ENCODE results near the gene CCR9.
A peak's percentile ranks its signal among the peaks of the same experiment; 100 is the strongest.

The CCR9 gene

DNA sequence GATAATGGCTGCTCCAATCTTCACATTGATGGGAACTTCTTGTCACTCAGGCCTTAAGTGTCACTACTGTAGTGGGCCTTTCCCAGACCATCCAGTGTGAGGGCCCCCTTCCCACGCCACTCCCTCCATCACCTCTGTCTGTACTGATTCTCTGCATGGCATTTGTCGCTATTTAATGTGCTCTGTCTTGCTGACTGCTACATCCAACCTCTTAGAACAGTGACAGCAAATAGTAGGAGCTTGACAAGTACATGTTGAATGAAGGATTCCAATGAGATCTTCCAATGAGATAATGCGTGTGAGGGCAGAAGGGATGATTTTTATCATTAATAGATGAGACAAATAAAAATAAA lies 5.6 kb upstream of the CCR9 start:
- H3K27me3 ChIP-seq (ENCODE audit: insufficient read depth, low read length, poor library complexity, severe bottlenecking) = no peaks in the 10 kb centered on the region
- no peak for TF ChIP-seq EZH2phosphoT487 (IDR thresholded peaks at IDR 0.05; ENCODE audit: borderline replicate concordance)
- TF ChIP-seq, protein P1, sequence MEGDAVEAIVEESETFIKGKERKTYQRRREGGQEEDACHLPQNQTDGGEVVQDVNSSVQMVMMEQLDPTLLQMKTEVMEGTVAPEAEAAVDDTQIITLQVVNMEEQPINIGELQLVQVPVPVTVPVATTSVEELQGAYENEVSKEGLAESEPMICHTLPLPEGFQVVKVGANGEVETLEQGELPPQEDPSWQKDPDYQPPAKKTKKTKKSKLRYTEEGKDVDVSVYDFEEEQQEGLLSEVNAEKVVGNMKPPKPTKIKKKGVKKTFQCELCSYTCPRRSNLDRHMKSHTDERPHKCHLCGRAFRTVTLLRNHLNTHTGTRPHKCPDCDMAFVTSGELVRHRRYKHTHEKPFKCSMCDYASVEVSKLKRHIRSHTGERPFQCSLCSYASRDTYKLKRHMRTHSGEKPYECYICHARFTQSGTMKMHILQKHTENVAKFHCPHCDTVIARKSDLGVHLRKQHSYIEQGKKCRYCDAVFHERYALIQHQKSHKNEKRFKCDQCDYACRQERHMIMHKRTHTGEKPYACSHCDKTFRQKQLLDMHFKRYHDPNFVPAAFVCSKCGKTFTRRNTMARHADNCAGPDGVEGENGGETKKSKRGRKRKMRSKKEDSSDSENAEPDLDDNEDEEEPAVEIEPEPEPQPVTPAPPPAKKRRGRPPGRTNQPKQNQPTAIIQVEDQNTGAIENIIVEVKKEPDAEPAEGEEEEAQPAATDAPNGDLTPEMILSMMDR (conservative IDR thresholded peaks at IDR 0.05; ENCODE audit: low read length) = no peak
- no peaks in the 10 kb centered on the region for H3K9me3 ChIP-seq (ENCODE audit: insufficient read depth, low read depth, low read length)
- H4K20me1 ChIP-seq (ENCODE audit: insufficient read depth, low read length, poor library complexity, severe bottlenecking) = no peaks in the 10 kb centered on the region
- peak overlapping the region; percentile 50 for H3K4me3 ChIP-seq (ENCODE audit: low read length, poor library complexity, severe bottlenecking)
- H3K9me2 ChIP-seq (replicated peaks; ENCODE audit: low read depth, low read length) = no peaks in the 10 kb centered on the region
- no peaks in the 10 kb centered on the region for H3K79me2 ChIP-seq (ENCODE audit: insufficient read depth, low read length)
- no peak overlapping the region for H2AFZ ChIP-seq (ENCODE audit: low read length)
- no peaks in the 10 kb centered on the region for H3K36me3 ChIP-seq (ENCODE audit: insufficient read depth, low read length)
- H3F3A ChIP-seq (ENCODE audit: low read depth) = no peaks in the 10 kb centered on the region; the same call in 1 of the 2 replicates
- H3K4me1 ChIP-seq (ENCODE audit: insufficient read depth, low read length, poor library complexity, severe bottlenecking) = peaks cover 36% of the 10 kb centered on the region
- H3K9ac ChIP-seq (ENCODE audit: low read depth, low read length, poor library complexity, severe bottlenecking) = no peak overlapping the region
- H3K4me2 ChIP-seq (ENCODE audit: low read depth, low read length, poor library complexity, severe bottlenecking) = peak overlapping the region; percentile 61

DNA sequence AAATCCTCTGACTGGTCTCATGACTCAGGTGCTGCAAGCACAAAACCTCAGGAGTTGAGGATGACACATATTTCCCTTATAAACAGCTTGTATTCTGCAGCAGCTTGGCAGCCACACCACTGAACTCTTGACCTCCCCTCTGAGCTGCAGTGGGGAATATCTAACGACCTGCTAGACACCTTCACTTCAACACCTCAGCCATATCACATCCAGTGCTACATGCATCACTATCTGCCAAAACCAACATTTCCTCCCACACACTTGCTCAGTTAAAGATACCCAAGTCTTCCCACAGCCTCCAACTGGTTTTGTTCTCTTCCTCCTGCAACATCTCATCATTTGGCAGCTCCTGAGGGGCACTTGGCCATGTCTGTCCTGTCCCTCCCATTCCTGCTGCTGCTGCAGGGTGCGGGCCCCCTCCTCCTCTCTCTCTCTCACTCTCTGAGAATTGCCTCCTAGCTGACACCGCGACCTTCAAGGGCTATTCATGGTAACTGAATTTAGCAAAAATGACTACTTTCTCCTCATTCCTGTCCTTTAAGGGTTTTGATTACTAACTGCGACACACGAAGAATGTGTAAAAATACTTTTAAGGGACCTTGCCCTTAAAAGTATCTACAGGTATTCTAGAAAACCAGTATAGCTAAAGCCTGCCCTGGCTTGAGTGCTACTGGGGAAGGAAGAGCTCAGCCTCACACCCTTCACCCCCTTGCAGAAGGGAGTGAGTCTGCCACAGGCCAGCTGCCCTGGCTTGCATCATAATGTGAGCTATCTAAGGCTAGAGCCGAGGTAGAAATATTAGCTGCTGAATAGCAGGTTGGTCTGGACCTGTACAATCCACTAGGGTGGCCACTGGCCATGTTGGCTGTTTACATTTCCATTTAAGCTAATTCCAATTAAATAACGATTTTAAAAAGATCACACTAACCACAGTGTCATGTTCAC lies 5.0 kb upstream of the CCR9 start:
- H3K4me2 ChIP-seq (ENCODE audit: low read depth, low read length, poor library complexity, severe bottlenecking) = peak overlapping the region; percentile 61
- H4K20me1 ChIP-seq (ENCODE audit: insufficient read depth, low read length, poor library complexity, severe bottlenecking) = no peaks in the 10 kb centered on the region
- H3K9me2 ChIP-seq (replicated peaks; ENCODE audit: low read depth, low read length) = no peaks in the 10 kb centered on the region
- no peaks in the 10 kb centered on the region for H3K36me3 ChIP-seq (ENCODE audit: insufficient read depth, low read length)
- peaks cover 36% of the 10 kb centered on the region for H3K4me1 ChIP-seq (ENCODE audit: insufficient read depth, low read length, poor library complexity, severe bottlenecking)
- no peaks in the 10 kb centered on the region for H3K9me3 ChIP-seq (ENCODE audit: insufficient read depth, low read depth, low read length)
- H3K27me3 ChIP-seq (ENCODE audit: insufficient read depth, low read length, poor library complexity, severe bottlenecking) = no peaks in the 10 kb centered on the region
- H3K4me3 ChIP-seq (ENCODE audit: low read length, poor library complexity, severe bottlenecking) = peak overlapping the region; percentile 50
- no peaks in the 10 kb centered on the region for H3K79me2 ChIP-seq (ENCODE audit: insufficient read depth, low read length)
- H2AFZ ChIP-seq (ENCODE audit: low read length) = no peak overlapping the region
- H3F3A ChIP-seq (ENCODE audit: low read depth) = no peaks in the 10 kb centered on the region; the same call in 1 of the 2 replicates
- H3K9ac ChIP-seq (ENCODE audit: low read depth, low read length, poor library complexity, severe bottlenecking) = no peak overlapping the region
- TF ChIP-seq, protein P1 (conservative IDR thresholded peaks at IDR 0.05; ENCODE audit: low read length) = no peak
- no peak for TF ChIP-seq EZH2phosphoT487 (IDR thresholded peaks at IDR 0.05; ENCODE audit: borderline replicate concordance)

DNA sequence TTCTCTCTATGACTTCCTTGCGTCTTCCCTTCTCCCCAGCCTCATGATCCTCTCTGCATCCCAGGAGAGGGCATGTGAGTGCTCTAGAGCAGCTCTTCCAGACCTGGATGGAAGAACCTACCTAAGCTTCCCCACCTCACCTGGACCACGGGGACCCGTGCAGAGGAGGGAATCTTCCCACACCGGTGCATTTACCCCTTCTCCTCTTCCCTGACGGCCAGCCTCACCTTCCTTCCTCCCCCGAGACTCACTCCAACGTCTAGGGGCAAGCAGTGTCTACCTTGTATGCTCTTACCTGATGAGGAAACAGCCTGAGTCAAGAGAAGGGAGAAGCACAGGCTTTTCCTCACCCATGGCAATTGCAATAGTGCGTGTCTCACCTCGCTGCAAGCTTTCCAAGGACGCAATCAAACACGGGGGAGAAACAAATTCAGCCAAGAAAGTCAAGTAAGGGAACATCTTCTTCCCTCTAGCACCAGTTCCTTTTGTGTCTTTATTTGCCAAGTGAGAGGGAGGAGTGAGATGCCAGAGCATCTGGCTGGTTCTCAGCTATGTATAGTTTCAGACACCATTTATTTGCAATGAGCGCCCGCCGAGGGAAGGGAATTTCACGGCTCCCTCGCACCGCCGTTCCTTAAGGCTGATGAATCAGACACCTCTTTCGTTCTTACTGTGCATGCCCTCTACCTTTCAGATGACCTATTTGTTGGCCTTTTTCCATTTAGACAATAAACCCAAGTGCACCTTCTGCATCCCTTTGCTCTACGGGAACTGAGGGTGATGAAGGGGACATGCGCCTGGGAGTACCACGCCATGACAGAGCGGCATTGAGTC lies 1.8 kb upstream of the CCR9 start:
- no peak overlapping the region for H3K9ac ChIP-seq (ENCODE audit: low read depth, low read length, poor library complexity, severe bottlenecking)
- H3K4me3 ChIP-seq (ENCODE audit: low read length, poor library complexity, severe bottlenecking) = no peak overlapping the region
- no peaks in the 10 kb centered on the region for H4K20me1 ChIP-seq (ENCODE audit: insufficient read depth, low read length, poor library complexity, severe bottlenecking)
- no peaks in the 10 kb centered on the region for H3K9me2 ChIP-seq (replicated peaks; ENCODE audit: low read depth, low read length)
- TF ChIP-seq, protein P1 (conservative IDR thresholded peaks at IDR 0.05; ENCODE audit: low read length) = no peak
- no peak for TF ChIP-seq EZH2phosphoT487 (IDR thresholded peaks at IDR 0.05; ENCODE audit: borderline replicate concordance)
- H3K4me1 ChIP-seq (ENCODE audit: insufficient read depth, low read length, poor library complexity, severe bottlenecking) = peaks cover 26% of the 10 kb centered on the region
- no peaks in the 10 kb centered on the region for H3K36me3 ChIP-seq (ENCODE audit: insufficient read depth, low read length)
- H3F3A ChIP-seq (ENCODE audit: low read depth) = no peaks in the 10 kb centered on the region; the same call in 1 of the 2 replicates
- no peaks in the 10 kb centered on the region for H3K79me2 ChIP-seq (ENCODE audit: insufficient read depth, low read length)
- no peaks in the 10 kb centered on the region for H3K27me3 ChIP-seq (ENCODE audit: insufficient read depth, low read length, poor library complexity, severe bottlenecking)
- H3K9me3 ChIP-seq (ENCODE audit: insufficient read depth, low read depth, low read length) = no peaks in the 10 kb centered on the region
- H3K4me2 ChIP-seq (ENCODE audit: low read depth, low read length, poor library complexity, severe bottlenecking) = no peak overlapping the region
- no peak overlapping the region for H2AFZ ChIP-seq (ENCODE audit: low read length)

Measured in Loucy (cell line).